GM23338 (cell line): Measurements from ENCODE around the gene GIMAP1. TPM values are rescaled to one million over a fixed set of nuclear protein-coding genes. Genes with fewer than 3 reads are reported as not detected.

Experiments used
- ATAC-seq: fragments of 200-7000 bp; cut with Tn5 transposase; 3 replicates; pipeline ENCODE4 v1.9.1; 2020
- DNase-seq: peaks from one replicate; pipeline ENCODE4 v3.0.0-alpha.2; 2015; ENCODE audit warnings: low spot score
- H2AFZ ChIP-seq: fragments of 200-600 bp; sonication (generic); 2 replicates; pipeline ENCODE4 v1.8.0; 2016; ENCODE audit warnings: antibody characterized with exemption, mild to moderate bottlenecking, moderate library complexity
- H3F3A ChIP-seq: fragments of 200-600 bp; sonication (generic); replicated peaks from 2 replicates; pipeline ENCODE4 v1.8.0; 2017; ENCODE audit warnings: antibody characterized with exemption, mixed run types, low read depth
- H3K27ac ChIP-seq: fragments of 200-600 bp; sonication (generic); 2 replicates; pipeline ENCODE4 v1.6.1; 2016; ENCODE audit warnings: low read depth
- H3K27me3 ChIP-seq: fragments of 200-600 bp; sonication (generic); 2 replicates; pipeline ENCODE4 v1.8.0; 2016; ENCODE audit warnings: mild to moderate bottlenecking, mixed run types, moderate library complexity; ENCODE audit not compliant: insufficient read depth
- H3K36me3 ChIP-seq: fragments of 200-600 bp; sonication (generic); 2 replicates; pipeline ENCODE4 v1.8.0; 2016; ENCODE audit warnings: mild to moderate bottlenecking; ENCODE audit not compliant: insufficient read depth
- H3K4me1 ChIP-seq: fragments of 200-600 bp; sonication (generic); 2 replicates; pipeline ENCODE4 v1.8.0; 2016; ENCODE audit warnings: mild to moderate bottlenecking, moderate library complexity; ENCODE audit not compliant: insufficient read depth
- H3K4me2 ChIP-seq: fragments of 200-600 bp; sonication (generic); 2 replicates; pipeline ENCODE4 v1.7.1; 2017; ENCODE audit warnings: mixed run types
- H3K4me3 ChIP-seq: fragments of 200-600 bp; sonication (generic); 2 replicates; pipeline ENCODE4 v1.6.1; 2016; ENCODE audit warnings: mixed run types
- H3K79me2 ChIP-seq: fragments of 200-600 bp; sonication (generic); replicated peaks from 2 replicates; pipeline ENCODE4 v1.8.0; 2017; ENCODE audit warnings: mild to moderate bottlenecking; ENCODE audit not compliant: insufficient read depth
- H3K9me2 ChIP-seq: fragments of 200-600 bp; sonication (generic); 2 replicates; pipeline ENCODE4 v1.8.0; 2017; ENCODE audit not compliant: insufficient read depth
- H4K20me1 ChIP-seq: fragments of 200-600 bp; sonication (generic); replicated peaks from 2 replicates; pipeline ENCODE4 v1.8.0; 2017; ENCODE audit warnings: mild to moderate bottlenecking; ENCODE audit not compliant: insufficient read depth
- H3K27ac Mint-ChIP-seq: 2 replicates; pipeline ENCODE4 v1.8.0; 2020; ENCODE audit warnings: inconsistent platforms, mild to moderate bottlenecking, moderate library complexity, mixed read lengths
- H3K27me3 Mint-ChIP-seq: 3 replicates; pipeline ENCODE4 v1.8.0; 2022; ENCODE audit warnings: low read depth, mild to moderate bottlenecking, moderate library complexity, mixed read lengths, inconsistent platforms; ENCODE audit not compliant: insufficient read depth, poor library complexity
- H3K36me3 Mint-ChIP-seq: 3 replicates; pipeline ENCODE4 v1.8.0; 2021; ENCODE audit warnings: low read depth, mild to moderate bottlenecking, inconsistent platforms, moderate library complexity, mixed read lengths
- H3K4me1 Mint-ChIP-seq: 3 replicates; pipeline ENCODE4 v1.8.0; 2020; ENCODE audit warnings: mild to moderate bottlenecking, inconsistent platforms, mixed read lengths
- H3K4me3 Mint-ChIP-seq: 3 replicates; pipeline ENCODE4 v1.8.0; 2021; ENCODE audit warnings: moderate library complexity, mild to moderate bottlenecking, inconsistent platforms, mixed read lengths
- H3K9me3 Mint-ChIP-seq: 3 replicates; pipeline ENCODE4 v1.8.0; 2020; ENCODE audit warnings: moderate library complexity, mild to moderate bottlenecking, inconsistent platforms, mixed read lengths
- CREB1 ChIP-seq: fragments of 250-450 bp; sonication (Bioruptor Pico); IDR thresholded peaks from 2 replicates; pipeline ENCODE4 v1.5.0; 2020; ENCODE audit warnings: low read depth, mild to moderate bottlenecking, moderate library complexity
- ETS1 ChIP-seq: IDR thresholded peaks from 2 replicates; pipeline ENCODE4 v1.6.1; 2016; ENCODE audit warnings: antibody characterized with exemption
- EZH2 ChIP-seq: fragments of 200-600 bp; sonication (generic); IDR thresholded peaks from one replicate; pipeline ENCODE4 v1.8.0; 2017; ENCODE audit warnings: antibody characterized with exemption, mild to moderate bottlenecking, low read depth; ENCODE audit not compliant: unreplicated experiment
- EZH2phosphoT487 ChIP-seq: fragments of 200-600 bp; sonication (generic); IDR thresholded peaks from one replicate; pipeline ENCODE4 v1.8.1; 2018; ENCODE audit warnings: antibody characterized with exemption; ENCODE audit not compliant: unreplicated experiment
- JUNB ChIP-seq: IDR thresholded peaks from one replicate; pipeline ENCODE4 v1.6.1; 2016; ENCODE audit warnings: antibody characterized with exemption; ENCODE audit not compliant: unreplicated experiment
- NANOG ChIP-seq: IDR thresholded peaks from 2 replicates; pipeline ENCODE4 v1.6.1; 2016; ENCODE audit warnings: antibody characterized with exemption, borderline replicate concordance
- POLR2AphosphoS5 ChIP-seq: IDR thresholded peaks from 2 replicates; pipeline ENCODE4 v1.6.1; 2016; ENCODE audit warnings: antibody characterized with exemption, low read depth
- REST ChIP-seq: IDR thresholded peaks from one replicate; pipeline ENCODE4 v1.6.1; 2018; ENCODE audit warnings: antibody characterized with exemption; ENCODE audit not compliant: unreplicated experiment
- STAT1 ChIP-seq: IDR thresholded peaks from one replicate; pipeline ENCODE4 v1.6.1; 2016; ENCODE audit warnings: antibody characterized with exemption; ENCODE audit not compliant: unreplicated experiment
- ZNF114 ChIP-seq: fragments of 250-450 bp; sonication (Bioruptor Pico); IDR thresholded peaks from 2 replicates; pipeline ENCODE4 v1.5.0; 2020; ENCODE audit warnings: mild to moderate bottlenecking, moderate library complexity
- ZNF331 ChIP-seq: fragments of 250-450 bp; sonication (Bioruptor Pico); IDR thresholded peaks from 2 replicates; pipeline ENCODE4 v1.5.0; 2020; ENCODE audit warnings: low read depth, mild to moderate bottlenecking, moderate library complexity
- polyA plus RNA-seq: library from polyadenylated mRNA; unstranded; fragments of >200 nt; fragmentation: Nextera tagmentation; extraction: Ambion mirVana; gene quantifications from 2 replicates; pipeline ENCODE4 v1.2.1, GENCODE V29; 2016
- total RNA-seq: library from RNA; depleted of rRNA; stranded (reverse); fragments of >200 nt; shearing (Covaris generic); gene quantifications from 2 replicates; pipeline ENCODE4 v1.2.3, GENCODE V29; 2014

The GIMAP1 gene
- total and polyA plus RNA-seq, 2 experiments from 2014 or later: not detected

DNA sequence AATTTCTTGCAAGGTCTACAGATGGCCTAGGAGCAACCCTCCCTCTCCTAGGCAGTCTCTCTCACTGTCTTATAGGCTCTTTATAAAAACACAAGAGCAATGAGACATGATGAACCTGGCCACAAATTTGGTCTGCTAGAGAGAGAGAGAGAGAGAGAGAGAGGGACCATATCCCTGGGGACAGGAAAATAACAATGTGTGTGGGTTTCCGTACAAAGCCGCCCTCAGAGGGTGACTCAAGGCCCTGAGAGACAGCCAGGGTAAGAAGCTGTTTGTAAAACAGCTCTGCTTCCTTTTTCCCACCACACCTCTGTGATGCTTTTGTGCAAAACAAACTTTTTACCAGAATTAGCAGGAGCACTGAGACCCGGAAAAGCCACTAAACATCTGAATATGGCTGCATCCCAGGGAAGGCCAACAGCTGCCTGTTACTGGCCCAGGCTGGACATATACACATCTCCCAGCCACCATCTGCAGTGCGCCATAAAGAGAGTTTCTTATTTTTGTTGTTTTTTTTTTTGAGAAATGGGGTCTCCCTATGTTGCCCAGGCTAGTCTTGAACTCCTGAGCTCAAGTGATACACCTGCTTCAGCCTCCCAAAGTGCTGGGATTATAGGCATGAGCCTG, 39.2 kb downstream of the GIMAP1 start (continued):
- TF ChIP-seq REST (no peak), JUNB (no peak), NANOG (no peak), POLR2AphosphoS5 (no peak), CREB1 (CRISPR knock-in tag) (no peak), ETS1 (no peak), EZH2phosphoT487 (no peak), STAT1 (no peak), ZNF114 (CRISPR knock-in tag) (no peak)

GRCh38 chr7:150756166-150756565, 39.8 kb downstream of the GIMAP1 start:
- Histone ChIP-seq H3K27me3 (peaks cover 13% of the 10 kb centered on the region), H2AFZ (no peak overlapping the region), H3K9me2 (no peaks in the 10 kb centered on the region), H3K27ac (no peak overlapping the region), H3K4me3 (no peak overlapping the region), H3K79me2 (no peaks in the 10 kb centered on the region), H3K4me2 (no peak overlapping the region), H3F3A (no peaks in the 10 kb centered on the region), H3K4me1 (no peaks in the 10 kb centered on the region), H3K36me3 (no peaks in the 10 kb centered on the region), H4K20me1 (no peaks in the 10 kb centered on the region; the same call in 1 of the 2 replicates)
- H3K4me1 Mint-ChIP-seq: no peaks in the 10 kb centered on the region
- DNase-seq: no peak
- H3K27ac Mint-ChIP-seq: no peak overlapping the region
- H3K4me3 Mint-ChIP-seq: no peak overlapping the region
- H3K27me3 Mint-ChIP-seq: peaks cover 13% of the 10 kb centered on the region
- peaks cover 1% of the 10 kb centered on the region; the same call in 2 of the 3 replicates for H3K9me3 Mint-ChIP-seq
- no peak for ATAC-seq
- no peaks in the 10 kb centered on the region for H3K36me3 Mint-ChIP-seq
- TF ChIP-seq ZNF331 (CRISPR knock-in tag) (no peak), EZH2 (no peak), POLR2AphosphoS5 (no peak), ETS1 (no peak), EZH2phosphoT487 (no peak), REST (no peak), ZNF114 (CRISPR knock-in tag) (no peak), STAT1 (no peak)
